ENCODE measurements around the gene EVA1C. TPM values are rescaled to one million over a fixed set of nuclear protein-coding genes. Genes with fewer than 3 reads are reported as not detected.
A peak's percentile ranks its signal among the peaks of the same experiment; 100 is the strongest.

Gene EVA1C
- total and polyA plus RNA-seq, 9 of the 15 experiments (the other 6 are each of a cell fraction or from before 2014, with no cell fraction given), result 0.22 TPM; not detected in 8

GRCh38 chr21:32393677-32394001 lies 18.9 kb upstream of the EVA1C start (continued):
- TF ChIP-seq POLR2B (IDR thresholded peaks at IDR 0.05; ENCODE audit: low read depth, partially characterized antibody), result no peak
- TF ChIP-seq GTF2E2 (tag; IDR thresholded peaks at IDR 0.05), result 0 out of 2 replicates have a peak, but pooled peaks have one; percentile 68
- no peak for TF ChIP-seq GTF2A2 (tag; IDR thresholded peaks at IDR 0.05)
- no peak for TF ChIP-seq ZNF778 (CRISPR knock-in tag; IDR thresholded peaks at IDR 0.05)
- no peak for TF ChIP-seq KAT2B (IDR thresholded peaks at IDR 0.05; ENCODE audit: low read depth, low read length)
- peak; percentile 71; the same call in 1 of the 2 replicates for TF ChIP-seq BACH1 (tag; IDR thresholded peaks at IDR 0.05)
- no peak for TF ChIP-seq HMBOX1 (IDR thresholded peaks at IDR 0.05)
- no peak for TF ChIP-seq ARID4B (CRISPR knock-in tag; IDR thresholded peaks at IDR 0.05)
- 0 out of 2 replicates have a peak, but pooled peaks have one; percentile 3 for TF ChIP-seq DEAF1 (CRISPR knock-in tag; IDR thresholded peaks at IDR 0.05)
- no peak for TF ChIP-seq ELF2 (CRISPR knock-in tag; IDR thresholded peaks at IDR 0.05)
- TF ChIP-seq PHF21A (IDR thresholded peaks at IDR 0.05; ENCODE audit: borderline replicate concordance, low read depth), result no peak
- 0 out of 2 replicates have a peak, but pooled peaks have one; percentile 12 for TF ChIP-seq E2F5 (CRISPR knock-in tag; IDR thresholded peaks at IDR 0.05)
- TF ChIP-seq FOXK2 (conservative IDR thresholded peaks at IDR 0.05 in 1 of 2, IDR thresholded peaks at IDR 0.05 in 1 of 2; ENCODE audit: low read depth in 2 of 2), result 0 out of 4 replicates have a peak, but pooled peaks of 1 of the 2 experiments have one; percentile 7
- TF ChIP-seq, protein P1, sequence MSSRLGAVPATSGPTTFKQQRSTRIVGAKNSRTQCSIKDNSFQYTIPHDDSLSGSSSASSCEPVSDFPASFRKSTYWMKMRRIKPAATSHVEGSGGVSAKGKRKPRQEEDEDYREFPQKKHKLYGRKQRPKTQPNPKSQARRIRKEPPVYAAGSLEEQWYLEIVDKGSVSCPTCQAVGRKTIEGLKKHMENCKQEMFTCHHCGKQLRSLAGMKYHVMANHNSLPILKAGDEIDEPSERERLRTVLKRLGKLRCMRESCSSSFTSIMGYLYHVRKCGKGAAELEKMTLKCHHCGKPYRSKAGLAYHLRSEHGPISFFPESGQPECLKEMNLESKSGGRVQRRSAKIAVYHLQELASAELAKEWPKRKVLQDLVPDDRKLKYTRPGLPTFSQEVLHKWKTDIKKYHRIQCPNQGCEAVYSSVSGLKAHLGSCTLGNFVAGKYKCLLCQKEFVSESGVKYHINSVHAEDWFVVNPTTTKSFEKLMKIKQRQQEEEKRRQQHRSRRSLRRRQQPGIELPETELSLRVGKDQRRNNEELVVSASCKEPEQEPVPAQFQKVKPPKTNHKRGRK (tag; IDR thresholded peaks at IDR 0.05), result no peak
- no peak for TF ChIP-seq ZNF699 (CRISPR knock-in tag; IDR thresholded peaks at IDR 0.05; ENCODE audit: insufficient replicate concordance)
- TF ChIP-seq MEF2A (IDR thresholded peaks at IDR 0.05; ENCODE audit: control insufficient read depth, low read depth, low read length), result no peak
- TF ChIP-seq CBFA2T3 (IDR thresholded peaks at IDR 0.05), result no peak
- TF ChIP-seq ZNF76 (CRISPR knock-in tag; IDR thresholded peaks at IDR 0.05; ENCODE audit: borderline replicate concordance), result no peak
- TF ChIP-seq ZNF644 (tag; IDR thresholded peaks at IDR 0.05; ENCODE audit: low read depth), result no peak
- no peak for TF ChIP-seq ZNF764 (CRISPR knock-in tag; IDR thresholded peaks at IDR 0.05; ENCODE audit: low read depth)
